Measurements from ENCODE around the gene SSTR3.
"Not testable (repeated sequence)": the region's sequence is repeated elsewhere in the genome, so short reads cannot be mapped to it uniquely, and the experiment has no call there.

SSTR3 gene

GRCh38 chr22:37202716-37203115 is 9.6 kb downstream of the SSTR3 start:
- H3K4me1 Mint-ChIP-seq = peaks cover 25% of the 10 kb centered on the region
- H3K9me3 Mint-ChIP-seq = no peaks in the 10 kb centered on the region
- H3K4me3 Mint-ChIP-seq = no peak overlapping the region
- no peak for DNase-seq
- H3K27me3 Mint-ChIP-seq (ENCODE audit: low read depth, poor library complexity) = peaks cover 7% of the 10 kb centered on the region
- H3K36me3 Mint-ChIP-seq (ENCODE audit: low read depth) = no peaks in the 10 kb centered on the region
- no peak overlapping the region for H3K27ac Mint-ChIP-seq
- no peak for TF ChIP-seq CTCF (IDR thresholded peaks at IDR 0.05)

DNA sequence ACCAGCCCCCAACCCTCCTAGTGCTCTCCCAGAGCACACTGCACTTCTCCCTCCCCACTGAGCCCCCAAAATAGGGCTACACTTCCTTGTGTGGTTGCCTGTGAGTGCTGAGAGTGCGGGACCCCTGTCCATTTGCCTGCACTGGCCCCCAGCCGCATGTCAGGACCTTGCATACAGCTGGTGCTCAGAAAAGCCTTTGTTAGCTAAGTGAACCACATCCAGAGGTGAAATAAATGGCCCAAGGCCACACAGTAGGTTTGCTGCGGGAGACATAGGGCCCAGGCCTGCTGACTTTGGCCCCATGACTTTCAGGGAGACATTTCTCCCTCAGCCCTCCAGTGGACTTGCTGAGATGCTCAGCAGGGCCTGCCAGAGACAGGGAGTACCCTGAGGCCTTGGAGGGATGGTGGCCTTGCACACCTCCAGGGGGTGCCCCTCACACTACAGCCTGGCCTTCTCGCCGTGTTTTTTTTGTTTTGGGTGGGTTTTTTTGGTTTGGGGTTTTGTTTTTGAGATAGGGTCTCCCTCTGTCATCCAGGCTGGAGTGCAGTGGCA is 10.2 kb downstream of the SSTR3 start:
- H3K4me3 Mint-ChIP-seq = no peak overlapping the region
- no peak overlapping the region for H3K27ac Mint-ChIP-seq
- no peaks in the 10 kb centered on the region for H3K9me3 Mint-ChIP-seq
- DNase-seq = no peak
- TF ChIP-seq CTCF (IDR thresholded peaks at IDR 0.05) = no peak
- peaks cover 25% of the 10 kb centered on the region for H3K4me1 Mint-ChIP-seq
- H3K36me3 Mint-ChIP-seq (ENCODE audit: low read depth) = no peaks in the 10 kb centered on the region
- peaks cover 7% of the 10 kb centered on the region for H3K27me3 Mint-ChIP-seq (ENCODE audit: low read depth, poor library complexity)

DNA sequence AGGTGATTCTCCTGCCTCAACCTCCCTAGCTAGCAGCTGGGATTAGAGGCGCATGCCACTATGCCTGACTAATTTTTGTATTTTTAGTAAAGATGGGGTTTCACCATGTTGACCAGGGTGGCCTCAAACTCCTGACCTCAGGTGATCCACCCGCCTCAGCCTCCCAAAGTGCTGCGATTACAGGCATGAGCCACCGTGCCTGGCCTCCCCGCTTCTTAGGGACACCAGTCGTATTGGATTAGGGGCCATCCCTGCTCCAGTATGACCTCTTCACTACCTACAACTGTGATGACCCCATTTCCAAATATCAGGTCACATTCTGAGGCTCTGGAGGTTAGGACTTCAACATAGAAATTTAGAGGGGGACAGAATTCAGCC is 10.8 kb downstream of the SSTR3 start:
- not testable (repeated sequence) for H3K36me3 Mint-ChIP-seq (ENCODE audit: low read depth)

GRCh38 chr22:37199760-37200108 is 12.5 kb downstream of the SSTR3 start:
- no peak for TF ChIP-seq CTCF (IDR thresholded peaks at IDR 0.05)
- DNase-seq = no peak
- Mint-ChIP-seq H3K36me3 (ENCODE audit: low read depth) (no peaks in the 10 kb centered on the region), H3K4me3 (no peak overlapping the region), H3K27ac (no peak overlapping the region), H3K4me1 (peaks cover 41% of the 10 kb centered on the region), H3K9me3 (no peaks in the 10 kb centered on the region), H3K27me3 (ENCODE audit: low read depth, poor library complexity) (peaks cover 7% of the 10 kb centered on the region)

More for the DNA sequence above, 10.8 kb downstream of the SSTR3 start:
- peaks cover 32% of the 10 kb centered on the region for H3K4me1 Mint-ChIP-seq
- DNase-seq; H3K9me3 Mint-ChIP-seq; H3K27me3 Mint-ChIP-seq (ENCODE audit: low read depth, poor library complexity); H3K27ac Mint-ChIP-seq; H3K4me3 Mint-ChIP-seq: not testable (repeated sequence)

DNA sequence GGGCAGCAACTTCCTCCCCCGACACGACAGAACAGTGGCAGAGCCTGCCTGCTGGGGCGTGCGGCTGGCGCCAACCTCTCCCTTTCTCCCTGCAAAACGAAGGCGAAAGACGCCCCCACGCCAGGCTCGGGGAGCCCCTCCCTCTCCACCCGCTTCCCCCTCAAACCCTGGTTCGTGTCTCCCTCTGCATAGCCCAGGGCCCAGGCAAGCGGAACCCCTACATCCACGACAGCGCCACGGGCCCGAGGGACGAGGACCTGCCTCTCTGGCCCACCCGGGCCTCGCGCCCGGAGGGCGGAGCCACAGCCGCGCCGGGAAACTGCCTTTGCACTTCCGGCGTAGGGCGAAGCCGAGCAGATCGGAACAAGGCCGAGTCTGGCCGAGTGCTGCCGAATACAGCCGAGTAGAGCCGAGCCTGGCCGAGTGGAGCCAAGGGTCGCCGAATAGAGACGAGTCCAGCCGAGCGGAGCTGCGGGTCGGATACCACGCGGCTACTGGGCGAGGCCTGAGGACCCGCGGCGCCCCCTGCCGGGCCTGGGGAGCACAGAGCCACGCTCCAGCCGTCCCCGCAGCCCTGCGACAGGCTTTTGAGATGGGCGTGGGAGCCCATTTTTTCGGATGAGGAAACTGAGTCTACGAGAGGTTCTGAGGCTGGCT is 13.0 kb downstream of the SSTR3 start:
- H3K4me3 Mint-ChIP-seq = peak overlapping the region; percentile 79
- no peaks in the 10 kb centered on the region for H3K36me3 Mint-ChIP-seq (ENCODE audit: low read depth)
- TF ChIP-seq CTCF (IDR thresholded peaks at IDR 0.05) = peak; percentile 94
- H3K4me1 Mint-ChIP-seq = peaks cover 46% of the 10 kb centered on the region
- H3K27me3 Mint-ChIP-seq (ENCODE audit: low read depth, poor library complexity) = peaks cover 7% of the 10 kb centered on the region
- peak; percentile 100 for DNase-seq
- H3K27ac Mint-ChIP-seq = peak overlapping the region; percentile 81
- H3K9me3 Mint-ChIP-seq = no peaks in the 10 kb centered on the region

DNA sequence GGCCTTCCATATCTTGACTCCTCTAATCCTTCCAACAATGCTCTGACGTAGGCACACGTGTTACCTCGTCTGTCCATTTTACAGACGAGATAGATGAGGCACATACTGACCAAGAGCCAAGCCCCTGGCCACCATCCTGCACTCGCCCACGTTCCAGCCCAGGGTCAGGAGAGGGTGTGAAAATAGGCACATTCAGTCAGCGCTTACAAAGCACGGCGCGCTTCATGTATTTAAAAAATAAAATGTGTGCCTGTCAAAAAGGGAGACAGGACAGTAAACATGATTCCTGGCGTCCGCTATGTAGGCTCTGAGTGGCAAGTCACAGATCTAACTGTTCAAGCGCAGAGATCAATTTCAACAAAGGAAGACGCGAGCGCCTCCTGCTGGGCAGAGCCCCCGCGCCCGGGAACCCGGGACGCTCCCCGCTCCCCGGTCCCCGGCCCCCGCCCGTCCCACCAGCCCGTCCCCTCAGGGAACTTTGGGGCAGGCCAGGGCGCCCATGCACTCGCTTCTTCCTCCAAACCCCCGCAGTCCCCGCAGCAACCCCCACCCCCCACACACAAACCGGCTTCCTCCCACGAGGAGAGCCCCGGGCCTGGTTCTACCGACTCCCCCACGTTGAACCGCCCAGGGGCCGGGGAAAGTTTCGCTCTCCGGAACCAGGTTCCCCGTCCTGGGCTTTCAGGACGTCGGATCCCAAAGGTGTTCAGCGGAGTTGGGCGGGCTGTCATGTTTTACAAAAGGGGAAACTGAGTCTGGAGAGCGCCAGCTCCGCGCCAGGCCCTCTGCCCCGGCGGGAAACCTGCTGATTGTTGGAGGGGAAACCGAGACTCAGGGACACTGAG is 13.8 kb downstream of the SSTR3 start:
- peak; percentile 93 for TF ChIP-seq CTCF (IDR thresholded peaks at IDR 0.05)
- H3K27me3 Mint-ChIP-seq (ENCODE audit: low read depth, poor library complexity) = peaks cover 5% of the 10 kb centered on the region
- H3K36me3 Mint-ChIP-seq (ENCODE audit: low read depth) = no peaks in the 10 kb centered on the region
- peak; percentile 95 for DNase-seq
- H3K27ac Mint-ChIP-seq = peak overlapping the region; percentile 94
- H3K4me3 Mint-ChIP-seq = peak overlapping the region; percentile 79
- H3K9me3 Mint-ChIP-seq = peaks cover 7% of the 10 kb centered on the region
- peaks cover 48% of the 10 kb centered on the region for H3K4me1 Mint-ChIP-seq
